HL-60 (cell line): ENCODE data around the gene PCCA.

Source experiments
- DNase-seq, 2 experiments: peaks; one replicate each; pipeline ENCODE4 v3.0.0-alpha.2; 2010 to 2020; ENCODE audit warnings: low read depth in 1 of 2, low spot score in 1 of 2
- H3K27ac ChIP-seq: fragments of 250-450 bp; sonication (Bioruptor Pico); replicated peaks from 2 replicates; pipeline ENCODE4 v1.5.1; 2020; ENCODE audit warnings: mild to moderate bottlenecking, moderate library complexity
- H3K27me3 ChIP-seq: fragments of 250-450 bp; sonication (Bioruptor Pico); 2 replicates; pipeline ENCODE4 v1.5.1; 2021; ENCODE audit warnings: mild to moderate bottlenecking, moderate library complexity; ENCODE audit not compliant: insufficient read depth, poor library complexity, severe bottlenecking
- H3K4me3 ChIP-seq: replicated peaks from 2 replicates; pipeline ENCODE4 v1.5.1; 2011; ENCODE audit warnings: mild to moderate bottlenecking, control low read depth, low read length; ENCODE audit not compliant: insufficient read depth
- CTCF ChIP-seq: IDR thresholded peaks from one replicate; pipeline ENCODE4 v1.5.1; 2011; ENCODE audit warnings: low read length, control low read depth, inconsistent platforms; ENCODE audit not compliant: insufficient read depth
- GABPA ChIP-seq: IDR thresholded peaks from 2 replicates; pipeline ENCODE4 v1.6.1; 2012; ENCODE audit warnings: low read depth
- POLR2AphosphoS5 ChIP-seq: IDR thresholded peaks from 2 replicates; pipeline ENCODE4 v1.6.1; 2012; ENCODE audit warnings: low read depth
- REST ChIP-seq: IDR thresholded peaks from 2 replicates; pipeline ENCODE4 v1.6.1; 2012; ENCODE audit warnings: low read depth; ENCODE audit not compliant: insufficient replicate concordance
- SPI1 ChIP-seq: IDR thresholded peaks from 2 replicates; pipeline ENCODE4 v1.6.1; 2012; ENCODE audit warnings: low read depth, mild to moderate bottlenecking, borderline replicate concordance

The PCCA gene

GRCh38 chr13:100304229-100304628 lies 215.3 kb downstream of the PCCA start:
- Histone ChIP-seq H3K27me3 (peaks cover 7% of the 10 kb centered on the region), H3K4me3 (no peak overlapping the region), H3K27ac (no peak overlapping the region)
- DNase-seq, result no peak
- TF ChIP-seq CTCF (no peak), GABPA (no peak), SPI1 (no peak), POLR2AphosphoS5 (no peak), REST (no peak)

- Histone ChIP-seq H3K27ac (no peak overlapping the region), H3K4me3 (no peak overlapping the region), H3K27me3 (peaks cover 7% of the 10 kb centered on the region)
- no peak for DNase-seq
- TF ChIP-seq GABPA (no peak), SPI1 (no peak), POLR2AphosphoS5 (no peak), CTCF (no peak), REST (no peak)
Measured at GRCh38 chr13:100305398-100305797, 216.5 kb downstream of the PCCA start.

- Histone ChIP-seq H3K4me3 (no peak overlapping the region), H3K27ac (no peak overlapping the region), H3K27me3 (peaks cover 7% of the 10 kb centered on the region)
- TF ChIP-seq REST, result no peak
- no peak for TF ChIP-seq CTCF
- no peak for TF ChIP-seq SPI1
- TF ChIP-seq GABPA, result no peak
- no peak for TF ChIP-seq POLR2AphosphoS5
- no peak for DNase-seq
Measured at GRCh38 chr13:100306030-100306429, 217.1 kb downstream of the PCCA start.
